Upper lobe of left lung (tissue), 4 donors: ENCODE data around the gene KCNJ5.

ENCODE experiments used
- CTCF ChIP-seq, 6 experiments: fragments of 450-650 bp in 4 of 6; fragments of 200-600 bp in 2 of 6; sonication (generic) in 2 of 6; IDR thresholded peaks; one replicate each; pipeline ENCODE4 v1.5.1; 2016 to 2019; ENCODE audit warnings: antibody characterized with exemption in 6 of 6
- EP300 ChIP-seq, 4 donors: sonication (generic); formaldehyde crosslinking; IDR thresholded peaks; one replicate each; pipeline ENCODE4 v1.5.1; 2017; ENCODE audit warnings: antibody characterized with exemption in 4 of 4, control low read depth in 2 of 4
- POLR2A ChIP-seq, 4 donors: fragments of 450-650 bp; IDR thresholded peaks; one replicate each; pipeline ENCODE4 v1.5.1; 2016 to 2017; ENCODE audit warnings: antibody characterized with exemption in 4 of 4, mild to moderate bottlenecking in 2 of 4
- POLR2AphosphoS5 ChIP-seq, 2 donors: sonication (generic); formaldehyde crosslinking; IDR thresholded peaks; one replicate each; pipeline ENCODE4 v1.5.1; 2017; ENCODE audit warnings: antibody characterized with exemption in 2 of 2

- no peak for TF ChIP-seq POLR2AphosphoS5 (IDR thresholded peaks at IDR 0.05)
- no peak for TF ChIP-seq CTCF (IDR thresholded peaks at IDR 0.05)
- TF ChIP-seq EP300 (IDR thresholded peaks at IDR 0.05) = no peak
- no peak for TF ChIP-seq POLR2A (IDR thresholded peaks at IDR 0.05)
Measured at GRCh38 chr11:128915149-128915521, 24.0 kb downstream of the KCNJ5 start.
